Endothelial cell of umbilical vein (primary cell): ENCODE results near the gene KLK1.

Experiments
- EZH2 ChIP-seq: IDR thresholded peaks from 2 replicates; pipeline ENCODE4 v1.6.1; 2012; ENCODE audit warnings: borderline replicate concordance, low read depth, mild to moderate bottlenecking, moderate library complexity, low read length, inconsistent platforms; ENCODE audit not compliant: severe bottlenecking
- GATA2 ChIP-seq: IDR thresholded peaks from 2 replicates; pipeline ENCODE4 v1.7.0; 2011; ENCODE audit warnings: low read depth, mild to moderate bottlenecking, moderate library complexity, mixed read lengths, low read length; ENCODE audit not compliant: insufficient read length, insufficient read depth
- TF ChIP-seq, protein P1 (sequence below), 2 donors: IDR thresholded peaks; 1 replicate in 1 of 2; 2 replicates in 1 of 2; pipeline ENCODE4 v1.5.1; 2011; ENCODE audit warnings: low read length in 2 of 2, mild to moderate bottlenecking in 2 of 2, moderate library complexity in 2 of 2, control low read depth in 1 of 2, inconsistent platforms in 1 of 2, low read depth in 1 of 2; ENCODE audit not compliant: insufficient read depth in 1 of 2; ENCODE audit errors: extremely low read depth in 1 of 2
- TF ChIP-seq, protein P2 (sequence below): IDR thresholded peaks from 2 replicates; pipeline ENCODE4 v1.6.1; 2011; ENCODE audit not compliant: insufficient read depth, insufficient read length

DNA sequence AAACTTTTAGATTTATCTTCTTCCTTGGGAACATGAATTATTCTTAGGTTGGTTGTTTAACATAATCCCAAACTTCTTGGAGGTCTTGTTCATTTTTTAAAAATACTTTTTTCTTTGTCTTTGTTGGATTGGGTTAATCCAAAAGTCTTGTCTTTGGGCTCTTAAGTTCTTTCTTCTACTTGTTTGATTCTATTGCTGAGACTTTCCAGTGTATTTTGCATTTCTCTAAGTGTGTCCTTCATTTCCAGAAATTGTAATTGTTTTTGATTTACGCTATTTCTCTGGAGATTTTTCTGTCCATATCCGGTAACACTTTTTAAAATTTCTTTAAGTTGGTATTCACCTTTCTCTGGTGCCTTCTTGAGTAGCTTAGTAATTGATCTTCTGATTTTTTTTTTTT lies 19.6 kb upstream of the KLK1 start:
- TF ChIP-seq GATA2 (no peak), EZH2 (no peak)
- TF ChIP-seq, protein P1, sequence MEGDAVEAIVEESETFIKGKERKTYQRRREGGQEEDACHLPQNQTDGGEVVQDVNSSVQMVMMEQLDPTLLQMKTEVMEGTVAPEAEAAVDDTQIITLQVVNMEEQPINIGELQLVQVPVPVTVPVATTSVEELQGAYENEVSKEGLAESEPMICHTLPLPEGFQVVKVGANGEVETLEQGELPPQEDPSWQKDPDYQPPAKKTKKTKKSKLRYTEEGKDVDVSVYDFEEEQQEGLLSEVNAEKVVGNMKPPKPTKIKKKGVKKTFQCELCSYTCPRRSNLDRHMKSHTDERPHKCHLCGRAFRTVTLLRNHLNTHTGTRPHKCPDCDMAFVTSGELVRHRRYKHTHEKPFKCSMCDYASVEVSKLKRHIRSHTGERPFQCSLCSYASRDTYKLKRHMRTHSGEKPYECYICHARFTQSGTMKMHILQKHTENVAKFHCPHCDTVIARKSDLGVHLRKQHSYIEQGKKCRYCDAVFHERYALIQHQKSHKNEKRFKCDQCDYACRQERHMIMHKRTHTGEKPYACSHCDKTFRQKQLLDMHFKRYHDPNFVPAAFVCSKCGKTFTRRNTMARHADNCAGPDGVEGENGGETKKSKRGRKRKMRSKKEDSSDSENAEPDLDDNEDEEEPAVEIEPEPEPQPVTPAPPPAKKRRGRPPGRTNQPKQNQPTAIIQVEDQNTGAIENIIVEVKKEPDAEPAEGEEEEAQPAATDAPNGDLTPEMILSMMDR (IDR thresholded peaks at IDR 0.05; ENCODE audit: extremely low read depth in 1 of 2, insufficient read depth in 1 of 2, low read depth in 1 of 2, low read length in 2 of 2): no peak
- TF ChIP-seq, protein P2, sequence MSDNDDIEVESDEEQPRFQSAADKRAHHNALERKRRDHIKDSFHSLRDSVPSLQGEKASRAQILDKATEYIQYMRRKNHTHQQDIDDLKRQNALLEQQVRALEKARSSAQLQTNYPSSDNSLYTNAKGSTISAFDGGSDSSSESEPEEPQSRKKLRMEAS: no peak
